Activated T-cell treated with anti-CD3 and anti-CD28 coated beads, Interleukin-2, amount 50 U/mL, for 72 hours (primary cell): Measurements from ENCODE around the gene DUSP9. TPM values are rescaled to one million over a fixed set of nuclear protein-coding genes. Genes with fewer than 3 reads are reported as not detected.

Experiments
- ATAC-seq, 2 donors: fragments of 150-1000 bp; cut with Tn5 transposase; replicated peaks in 1 of 2; 2 replicates each; pipeline ENCODE4 v1.10.0; 2021; ENCODE audit warnings: moderate library complexity in 2 of 2, mild to moderate bottlenecking in 1 of 2
- DNase-seq, 2 donors: peaks; one replicate each; pipeline ENCODE4 v3.0.0; 2021 to 2022; ENCODE audit warnings: mixed read lengths in 1 of 2
- H3K27ac Mint-ChIP-seq: one replicate; pipeline ENCODE4 v1.8.0; 2022; ENCODE audit warnings: mild to moderate bottlenecking, moderate library complexity, mixed read lengths
- H3K27me3 Mint-ChIP-seq: one replicate; pipeline ENCODE4 v1.8.0; 2022; ENCODE audit warnings: low read depth, mixed read lengths
- H3K36me3 Mint-ChIP-seq, 2 donors: one replicate each; pipeline ENCODE4 v1.8.0; 2022; ENCODE audit warnings: mixed read lengths in 2 of 2, mild to moderate bottlenecking in 1 of 2; ENCODE audit not compliant: insufficient read depth in 2 of 2
- H3K4me1 Mint-ChIP-seq: one replicate; pipeline ENCODE4 v1.8.0; 2022; ENCODE audit warnings: low read depth, mixed read lengths
- H3K4me3 Mint-ChIP-seq, 2 donors: one replicate each; pipeline ENCODE4 v1.8.0; 2022; ENCODE audit warnings: mild to moderate bottlenecking in 2 of 2, mixed read lengths in 2 of 2, moderate library complexity in 2 of 2
- H3K9me3 Mint-ChIP-seq, 2 donors: one replicate each; pipeline ENCODE4 v1.8.0; 2022; ENCODE audit warnings: mixed read lengths in 2 of 2
- total RNA-seq, 2 donors: library from RNA; stranded (reverse); gene quantifications; one replicate each; pipeline ENCODE4 v1.2.3, GENCODE V29; 2022

DUSP9 gene
- total RNA-seq, 2 donors from 2014 or later = not detected

- Mint-ChIP-seq H3K27me3 (peaks cover 36% of the 10 kb centered on the region), H3K9me3 (no peaks in the 10 kb centered on the region), H3K4me3 (peak overlapping the region; percentile 63 to 79), H3K27ac (no peak overlapping the region), H3K4me1 (peaks cover 10% of the 10 kb centered on the region), H3K36me3 (no peaks in the 10 kb centered on the region)
- no peak for DNase-seq
- ATAC-seq = no peak
Observed at GRCh38 chrX:153642655-153643430, 4.2 kb upstream of the DUSP9 start.

DNA sequence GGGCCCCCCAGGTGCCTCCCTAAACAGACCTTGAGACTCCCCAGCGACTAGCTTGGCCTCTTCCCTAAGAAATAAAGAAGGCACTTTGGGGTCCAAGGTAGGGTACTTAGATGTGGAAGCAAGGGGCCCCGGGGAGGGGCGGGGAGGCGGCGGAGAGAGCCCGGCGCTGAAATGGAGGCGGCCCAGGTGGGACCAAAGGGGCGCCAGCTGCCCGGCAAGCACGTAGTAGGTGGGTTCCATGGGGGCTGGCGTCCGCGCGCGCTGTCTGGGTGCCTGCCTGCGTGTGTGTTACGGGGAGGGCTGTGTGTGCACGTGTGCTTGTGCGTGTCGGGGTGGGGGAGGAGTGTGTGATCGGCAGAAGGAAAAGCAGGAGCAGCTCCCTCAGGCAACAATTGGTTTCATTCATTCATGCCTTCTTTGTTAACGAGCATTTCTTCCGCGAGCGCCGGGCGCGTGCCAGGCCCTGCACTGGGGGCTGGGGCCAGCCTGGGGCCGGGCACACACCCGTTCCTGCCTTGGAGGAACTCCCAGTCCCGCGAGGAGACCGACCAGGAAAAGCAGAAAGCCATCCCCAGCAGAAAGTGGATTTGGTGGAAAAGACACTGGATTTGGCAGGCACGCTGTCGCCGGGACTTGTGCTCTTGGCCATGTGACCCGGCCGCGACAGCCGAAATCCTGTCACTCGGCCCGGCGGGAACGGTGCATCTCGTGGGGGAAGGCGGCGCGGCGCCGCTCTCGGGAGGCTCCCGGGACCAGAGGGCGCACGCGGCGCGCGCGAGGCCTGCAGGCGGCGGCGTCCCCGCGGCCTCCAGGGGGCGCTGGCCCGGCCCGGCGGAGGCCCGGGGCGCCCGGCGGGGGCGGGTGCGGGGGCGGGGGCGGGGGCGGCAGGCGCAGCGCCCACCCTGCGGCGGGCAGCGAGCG lies 3.3 kb upstream of the DUSP9 start:
- Mint-ChIP-seq H3K27me3 (peaks cover 36% of the 10 kb centered on the region), H3K4me1 (peaks cover 10% of the 10 kb centered on the region), H3K36me3 (no peaks in the 10 kb centered on the region), H3K4me3 (peak overlapping the region; percentile 41 to 79), H3K27ac (no peak overlapping the region), H3K9me3 (no peaks in the 10 kb centered on the region)
- DNase-seq (no peak), ATAC-seq (peak; percentile 41 to 61)

DNA sequence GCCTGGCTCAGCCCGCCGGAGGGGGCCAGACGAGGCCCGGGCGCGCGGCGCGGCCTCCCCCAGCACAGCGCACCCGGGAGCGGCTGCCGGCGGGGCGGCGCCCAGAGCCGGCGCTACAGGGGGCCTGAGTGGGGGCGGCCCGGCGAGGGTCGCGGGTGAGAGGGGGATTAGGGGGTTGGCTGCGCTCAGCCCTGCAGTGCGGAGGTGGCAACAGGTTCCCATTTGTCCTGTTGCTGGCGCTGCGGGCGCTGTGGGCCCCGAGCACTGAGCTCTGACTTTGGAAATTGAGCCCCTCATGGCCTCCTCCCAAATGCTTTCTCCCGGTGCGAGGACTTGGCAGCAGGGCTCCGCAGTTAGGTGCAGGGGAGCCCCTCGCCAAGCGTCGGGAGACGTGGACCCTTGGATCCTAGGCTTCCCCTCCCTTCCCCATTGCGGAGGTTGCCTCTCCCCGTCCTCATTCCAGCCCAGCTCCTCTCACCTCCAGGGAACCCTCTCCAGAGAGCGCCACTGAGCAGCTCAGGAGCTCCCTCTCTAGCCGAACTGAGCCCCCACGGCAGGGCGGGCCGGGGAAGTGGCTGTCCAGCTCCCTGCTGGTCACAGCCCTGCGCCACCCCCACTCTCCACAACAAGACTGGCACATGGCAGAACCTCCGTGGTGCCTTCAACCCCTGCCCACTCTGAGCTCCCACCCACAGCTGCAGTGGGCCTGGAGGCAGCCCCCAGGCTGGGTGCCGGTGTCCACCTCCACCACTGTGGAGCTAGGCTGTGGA lies 2.5 kb upstream of the DUSP9 start:
- H3K9me3 Mint-ChIP-seq = no peaks in the 10 kb centered on the region
- peak overlapping the region in 1 of 2 donors; percentile 42 for H3K4me3 Mint-ChIP-seq
- ATAC-seq = peak; percentile 22 to 30
- peaks cover 36% of the 10 kb centered on the region for H3K27me3 Mint-ChIP-seq
- peaks cover 10% of the 10 kb centered on the region for H3K4me1 Mint-ChIP-seq
- H3K36me3 Mint-ChIP-seq = no peaks in the 10 kb centered on the region
- no peak overlapping the region for H3K27ac Mint-ChIP-seq
- no peak for DNase-seq

GRCh38 chrX:153645151-153645550 lies 1.9 kb upstream of the DUSP9 start:
- Mint-ChIP-seq H3K27me3 (peaks cover 36% of the 10 kb centered on the region), H3K4me3 (no peak overlapping the region), H3K9me3 (no peaks in the 10 kb centered on the region), H3K27ac (no peak overlapping the region), H3K4me1 (peaks cover 10% of the 10 kb centered on the region), H3K36me3 (no peaks in the 10 kb centered on the region)
- ATAC-seq (no peak), DNase-seq (no peak)

DNA sequence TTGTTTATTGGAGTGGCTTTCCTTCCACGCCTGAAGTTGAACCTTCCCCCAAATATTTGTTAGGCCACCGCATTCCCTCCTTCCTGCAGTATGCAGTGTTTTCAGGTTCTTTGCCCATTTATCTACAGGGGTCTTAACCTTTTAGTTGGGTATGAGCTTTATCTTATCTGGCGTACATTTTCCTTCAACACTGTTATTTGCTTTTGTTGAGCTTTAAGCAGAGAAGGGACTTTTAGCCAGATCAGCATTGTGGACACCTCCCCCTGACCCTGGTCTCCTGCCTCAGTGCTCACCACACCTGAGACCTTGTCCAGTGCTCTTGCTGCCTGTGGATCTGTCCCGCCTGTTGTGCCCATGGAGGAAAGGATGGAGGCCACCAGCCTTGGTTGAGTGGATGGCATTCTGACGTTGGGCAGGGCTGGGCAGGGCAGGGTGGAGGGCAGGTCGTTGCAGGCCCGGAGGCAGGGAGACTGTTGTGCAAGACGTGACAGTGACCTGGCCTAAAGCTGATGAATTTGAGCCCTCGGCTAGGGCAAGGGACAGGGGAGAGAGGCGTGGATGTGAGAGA lies 998 bp upstream of the DUSP9 start:
- H3K9me3 Mint-ChIP-seq = no peaks in the 10 kb centered on the region
- peaks cover 36% of the 10 kb centered on the region for H3K27me3 Mint-ChIP-seq
- peaks cover 10% of the 10 kb centered on the region for H3K4me1 Mint-ChIP-seq
- H3K27ac Mint-ChIP-seq = no peak overlapping the region
- ATAC-seq (no peak), DNase-seq (no peak)
- no peaks in the 10 kb centered on the region for H3K36me3 Mint-ChIP-seq
- H3K4me3 Mint-ChIP-seq = no peak overlapping the region

DNA sequence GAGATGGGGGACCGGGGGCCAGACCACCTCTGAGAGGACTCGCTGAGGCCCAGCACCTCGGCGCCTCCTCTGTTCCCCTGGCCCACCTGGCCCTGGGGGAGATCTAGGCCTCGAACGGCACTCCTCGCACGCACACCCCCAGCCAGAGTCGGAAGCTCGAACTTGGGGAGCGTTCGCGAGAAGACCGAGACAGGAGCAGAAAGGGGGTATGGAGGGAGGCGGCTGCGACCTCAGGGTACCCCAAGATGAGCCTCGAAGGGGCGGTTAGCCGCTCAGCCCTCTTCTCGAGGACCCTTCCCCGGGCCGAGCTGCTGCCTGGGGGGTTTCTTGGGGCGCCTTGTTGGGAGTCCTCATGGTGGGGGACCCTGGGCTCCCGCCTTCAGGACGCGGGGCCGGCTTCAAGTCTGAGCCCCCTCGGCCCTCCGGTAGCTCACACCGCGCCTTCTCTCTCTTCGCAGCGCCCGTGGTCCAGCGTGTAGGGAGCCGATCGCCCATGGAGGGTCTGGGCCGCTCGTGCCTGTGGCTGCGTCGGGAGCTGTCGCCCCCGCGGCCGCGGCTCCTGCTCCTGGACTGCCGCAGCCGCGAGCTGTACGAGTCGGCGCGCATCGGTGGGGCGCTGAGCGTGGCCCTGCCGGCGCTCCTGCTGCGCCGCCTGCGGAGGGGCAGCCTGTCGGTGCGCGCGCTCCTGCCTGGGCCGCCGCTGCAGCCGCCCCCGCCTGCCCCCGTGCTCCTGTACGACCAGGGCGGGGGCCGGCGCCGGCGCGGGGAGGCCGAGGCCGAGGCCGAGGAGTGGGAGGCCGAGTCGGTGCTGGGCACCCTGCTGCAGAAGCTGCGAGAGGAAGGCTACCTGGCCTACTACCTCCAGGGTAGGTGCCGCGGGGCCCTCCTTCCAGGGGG lies 706 bp downstream of the DUSP9 start:
- DNase-seq = no peak
- Mint-ChIP-seq H3K27ac (no peak overlapping the region), H3K27me3 (peaks cover 35% of the 10 kb centered on the region), H3K36me3 (no peaks in the 10 kb centered on the region), H3K4me3 (peak overlapping the region in 1 of 2 donors; percentile 44), H3K9me3 (no peaks in the 10 kb centered on the region), H3K4me1 (peaks cover 4% of the 10 kb centered on the region)
- no peak for ATAC-seq

DNA sequence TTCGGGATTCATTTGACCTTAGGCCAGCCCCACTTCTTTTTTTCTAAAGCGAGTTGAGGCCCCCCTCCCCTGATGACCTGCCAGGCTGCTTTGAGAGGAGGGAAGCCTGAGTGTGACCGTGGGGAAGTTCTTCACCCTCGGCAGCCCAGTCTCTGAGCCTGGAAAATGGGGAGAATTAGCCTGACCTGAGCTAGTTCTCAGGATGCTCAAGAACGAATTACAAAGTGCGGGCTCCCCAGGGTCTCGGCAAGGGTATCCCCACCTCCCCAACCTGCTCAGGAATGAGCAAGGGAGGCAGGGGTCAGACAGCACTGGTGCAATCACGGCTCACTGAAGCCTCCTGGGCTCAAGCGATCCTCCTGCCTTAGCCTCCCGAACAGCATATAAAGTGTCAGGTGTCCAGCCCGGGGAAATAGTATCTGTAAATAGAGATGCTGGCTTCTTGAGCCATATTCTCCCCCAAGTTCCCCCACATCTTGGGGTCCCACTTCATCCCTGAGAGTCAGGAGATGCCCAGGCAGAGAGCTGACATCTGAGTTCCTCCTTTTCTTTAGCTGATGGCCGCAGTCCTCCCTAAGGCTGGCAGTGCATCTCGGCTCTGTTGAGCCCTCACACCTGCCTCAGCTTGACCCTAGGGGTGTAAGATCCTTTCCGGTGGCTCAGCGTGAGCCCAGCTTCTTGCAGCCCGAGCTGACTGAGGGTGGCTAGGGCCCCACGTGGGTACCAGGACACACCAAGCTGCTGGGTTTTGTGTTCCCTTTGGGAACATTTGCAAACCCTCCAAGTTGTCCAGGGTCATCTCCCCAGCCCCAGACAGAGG lies 1.6 kb downstream of the DUSP9 start:
- Mint-ChIP-seq H3K27ac (no peak overlapping the region), H3K4me1 (no peaks in the 10 kb centered on the region), H3K4me3 (no peak overlapping the region), H3K36me3 (no peaks in the 10 kb centered on the region), H3K9me3 (no peaks in the 10 kb centered on the region), H3K27me3 (peaks cover 29% of the 10 kb centered on the region)
- no peak for ATAC-seq
- DNase-seq = no peak

GRCh38 chrX:153649178-153649914 lies 2.3 kb downstream of the DUSP9 start:
- peak; percentile 65 to 82 for ATAC-seq
- Mint-ChIP-seq H3K27ac (no peak overlapping the region), H3K9me3 (no peaks in the 10 kb centered on the region)

DNA sequence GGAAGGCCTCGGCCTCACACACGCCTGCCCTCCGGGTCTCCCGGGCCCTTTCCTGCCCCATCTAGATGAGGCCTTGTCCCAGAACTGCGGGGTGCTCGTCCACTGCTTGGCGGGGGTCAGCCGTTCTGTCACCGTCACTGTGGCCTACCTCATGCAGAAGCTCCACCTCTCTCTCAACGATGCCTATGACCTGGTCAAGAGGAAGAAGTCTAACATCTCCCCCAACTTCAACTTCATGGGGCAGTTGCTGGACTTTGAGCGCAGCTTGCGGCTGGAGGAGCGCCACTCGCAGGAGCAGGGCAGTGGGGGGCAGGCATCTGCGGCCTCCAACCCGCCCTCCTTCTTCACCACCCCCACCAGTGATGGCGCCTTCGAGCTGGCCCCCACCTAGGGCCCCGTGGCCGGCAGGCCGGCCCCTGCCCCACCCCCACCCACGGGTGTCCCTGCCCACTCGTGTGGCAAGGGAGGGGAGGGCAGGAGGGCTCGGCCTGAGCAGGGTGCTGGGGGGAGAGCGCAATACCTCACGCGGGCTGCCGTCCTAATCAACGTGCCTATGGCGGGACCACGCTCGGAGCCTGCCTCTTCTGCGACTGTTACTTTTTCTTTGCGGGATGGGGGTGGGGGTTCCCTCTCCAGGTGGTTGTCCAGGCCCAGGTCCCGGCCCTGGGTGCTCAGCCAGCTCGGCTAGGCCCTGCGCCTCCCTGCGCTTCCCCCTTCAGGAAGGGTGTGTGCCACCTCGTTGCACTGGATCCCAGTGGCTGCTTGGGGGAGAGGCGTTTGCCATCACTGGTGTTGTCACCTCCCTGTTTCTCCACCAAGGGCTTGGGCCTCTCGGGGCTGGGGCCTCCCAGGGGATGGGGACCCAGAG lies 3.1 kb downstream of the DUSP9 start:
- ATAC-seq (no peak), DNase-seq (no peak)
- H3K9me3 Mint-ChIP-seq = no peaks in the 10 kb centered on the region
- no peak overlapping the region for H3K27ac Mint-ChIP-seq
- H3K36me3 Mint-ChIP-seq = no peaks in the 10 kb centered on the region
- no peak overlapping the region for H3K4me3 Mint-ChIP-seq
- peaks cover 22% of the 10 kb centered on the region for H3K27me3 Mint-ChIP-seq
- no peaks in the 10 kb centered on the region for H3K4me1 Mint-ChIP-seq

More at GRCh38 chrX:153649178-153649914, 2.3 kb downstream of the DUSP9 start:
- no peaks in the 10 kb centered on the region for H3K4me1 Mint-ChIP-seq
- peaks cover 29% of the 10 kb centered on the region for H3K27me3 Mint-ChIP-seq
- H3K4me3 Mint-ChIP-seq = no peak overlapping the region
- DNase-seq = peak; percentile 46 to 52
- no peaks in the 10 kb centered on the region for H3K36me3 Mint-ChIP-seq

GRCh38 chrX:153650959-153651358 lies 4.0 kb downstream of the DUSP9 start:
- DNase-seq (no peak), ATAC-seq (no peak)
- Mint-ChIP-seq H3K36me3 (no peaks in the 10 kb centered on the region), H3K27ac (no peak overlapping the region), H3K4me1 (no peaks in the 10 kb centered on the region), H3K27me3 (peaks cover 14% of the 10 kb centered on the region), H3K4me3 (no peak overlapping the region), H3K9me3 (no peaks in the 10 kb centered on the region)
